ENCODE measurements around the gene PALM3. TPM values are rescaled to one million over a fixed set of nuclear protein-coding genes. Genes with fewer than 3 reads are reported as not detected.

Gene PALM3
- polyA plus RNA-seq (ENCODE audit: insufficient read length in 10 of 10), result 1 to 10 TPM in 2 of 10 donors, under 1 TPM in 8; 0.08 to 1.7 (median 0.57) TPM
- long read RNA-seq, donor 1, result 0 reads
- long read RNA-seq, donor 2, result 0 reads
- long read RNA-seq, donor 3, result 0 reads
- long read RNA-seq, donor 4, result 0 reads
- long read RNA-seq, donor 5, result 0 reads
- long read RNA-seq, donor 6, result 0 reads
- long read RNA-seq, donor 7, result 0 reads
- long read RNA-seq, donor 8, result 0 reads
- long read RNA-seq, donor 9, result 0 reads

GRCh38 chr19:14061751-14062557, at the start of gene PALM3:
Gene PALM3 (minus strand): TSS chr19:14062076. CDS start chr19:14061980, 96 bp downstream.
- DNase-seq, result no peak

- no peak for DNase-seq
Observed at GRCh38 chr19:14111486-14111885, 49.6 kb upstream of the PALM3 start.

- no peak for DNase-seq
Observed at GRCh38 chr19:14110650-14111049, 48.8 kb upstream of the PALM3 start.

- DNase-seq, result peak in 1 of 3 donors; percentile 48
Observed at GRCh38 chr19:14107581-14108461, 45.9 kb upstream of the PALM3 start.

- no peak for DNase-seq
Observed at GRCh38 chr19:14106840-14107239, 45.0 kb upstream of the PALM3 start.

- DNase-seq, result no peak
Observed at GRCh38 chr19:14105680-14106079, 43.8 kb upstream of the PALM3 start.

GRCh38 chr19:14103310-14103709, 41.4 kb upstream of the PALM3 start:
- DNase-seq, result no peak

- no peak for DNase-seq
Observed at GRCh38 chr19:14102756-14103155, 40.9 kb upstream of the PALM3 start.

- DNase-seq, result no peak
Observed at GRCh38 chr19:14102102-14102696, 40.3 kb upstream of the PALM3 start.

- DNase-seq, result no peak
Observed at GRCh38 chr19:14101003-14101545, 39.2 kb upstream of the PALM3 start.

GRCh38 chr19:14097532-14098151, 35.8 kb upstream of the PALM3 start:
- no peak for DNase-seq

GRCh38 chr19:14096272-14096992, 34.6 kb upstream of the PALM3 start:
- DNase-seq, result no peak

GRCh38 chr19:14094854-14095253, 33.0 kb upstream of the PALM3 start:
- DNase-seq, result no peak

GRCh38 chr19:14093117-14093823, 31.4 kb upstream of the PALM3 start:
- no peak for DNase-seq

GRCh38 chr19:14091813-14092462, 30.1 kb upstream of the PALM3 start:
- DNase-seq, result no peak

- DNase-seq, result peak; percentile 52 to 92 (median 72)
Observed at GRCh38 chr19:14091081-14091812, 29.4 kb upstream of the PALM3 start.

GRCh38 chr19:14090509-14091080, 28.7 kb upstream of the PALM3 start, which contains the start of gene SAMD1:
Gene SAMD1 (minus strand): TSS chr19:14090751.
- DNase-seq, result peak; percentile 94 to 95 (median 95)

Measured in muscle of back (tissue), 13 donors.